SU-DHL-6 (cell line): ENCODE data around the gene ELMO3.

Source experiments
- H2AFZ ChIP-seq: fragments of 200-600 bp; sonication (generic); 2 replicates; pipeline ENCODE4 v1.6.1; 2014; ENCODE audit warnings: low read depth, mild to moderate bottlenecking, moderate library complexity, mixed read lengths, antibody characterized with exemption, low read length; ENCODE audit not compliant: severe bottlenecking
- H3F3A ChIP-seq: fragments of 200-600 bp; shearing (Covaris generic); 2 replicates; pipeline ENCODE4 v1.6.0; 2016; ENCODE audit warnings: antibody characterized with exemption, mild to moderate bottlenecking; ENCODE audit not compliant: insufficient read depth
- H3K27ac ChIP-seq: fragments of 200-600 bp; sonication (generic); 2 replicates; pipeline ENCODE4 v1.5.1; 2016; ENCODE audit warnings: low read depth, mild to moderate bottlenecking, low read length, moderate library complexity, mixed read lengths
- H3K27me3 ChIP-seq: fragments of 200-600 bp; sonication (generic), shearing (Covaris generic); 2 replicates; pipeline ENCODE4 v1.6.0; 2014; ENCODE audit warnings: mild to moderate bottlenecking, low read length
- H3K36me3 ChIP-seq: fragments of 200-600 bp; sonication (generic); 2 replicates; pipeline ENCODE4 v1.6.1; 2014; ENCODE audit warnings: mild to moderate bottlenecking, low read length, mixed read lengths
- H3K4me2 ChIP-seq: fragments of 300-600, 200-600 bp; shearing (Covaris generic), sonication (generic); 2 replicates; pipeline ENCODE4 v1.6.0; 2014; ENCODE audit warnings: low read length, low read depth, mild to moderate bottlenecking; ENCODE audit not compliant: poor library complexity, severe bottlenecking
- H3K4me3 ChIP-seq: fragments of 200-600 bp; sonication (generic); 2 replicates; pipeline ENCODE4 v1.5.1; 2014; ENCODE audit warnings: antibody characterized with exemption, low read length, mild to moderate bottlenecking, mixed read lengths; ENCODE audit not compliant: insufficient read depth, poor library complexity, severe bottlenecking
- H3K79me2 ChIP-seq: fragments of 200-600 bp; sonication (generic); 2 replicates; pipeline ENCODE4 v1.6.1; 2014; ENCODE audit warnings: mild to moderate bottlenecking, low read length, moderate library complexity; ENCODE audit not compliant: insufficient read depth
- H3K9ac ChIP-seq: fragments of 200-600 bp; sonication (generic); 2 replicates; pipeline ENCODE4 v1.7.0; 2014; ENCODE audit warnings: mild to moderate bottlenecking, low read length
- H3K9me2 ChIP-seq: fragments of 200-600 bp; sonication (generic); replicated peaks from 2 replicates; pipeline ENCODE4 v1.6.1; 2014; ENCODE audit warnings: low read length; ENCODE audit not compliant: insufficient read depth
- H3K9me3 ChIP-seq: fragments of 200-600 bp; sonication (generic); 2 replicates; pipeline ENCODE4 v1.6.1; 2014; ENCODE audit warnings: low read length, mixed read lengths; ENCODE audit not compliant: insufficient read depth
- H4K20me1 ChIP-seq: fragments of 200-600 bp; sonication (generic); 2 replicates; pipeline ENCODE4 v1.6.1; 2014; ENCODE audit warnings: low read depth, mild to moderate bottlenecking, antibody characterized with exemption, low read length, moderate library complexity, mixed read lengths
- CTCF ChIP-seq: fragments of 200-600 bp; sonication (generic); IDR thresholded peaks from one replicate; pipeline ENCODE4 v1.5.1; 2017; ENCODE audit warnings: antibody characterized with exemption, mild to moderate bottlenecking, low read length, moderate library complexity; ENCODE audit not compliant: insufficient read depth, poor library complexity, severe bottlenecking
- EZH2phosphoT487 ChIP-seq: fragments of 200-600 bp; sonication (generic), shearing (Covaris generic); conservative IDR thresholded peaks from 2 replicates; pipeline ENCODE4 v1.6.1; 2018; ENCODE audit warnings: mild to moderate bottlenecking, antibody characterized with exemption, low read length, moderate library complexity, mixed read lengths

Gene ELMO3

GRCh38 chr16:67211674-67212073 is 12.7 kb downstream of the ELMO3 start:
- Histone ChIP-seq H3K9ac (no peak overlapping the region), H3K27ac (no peak overlapping the region), H3K36me3 (no peaks in the 10 kb centered on the region), H3K4me2 (no peak overlapping the region), H3K4me3 (no peak overlapping the region), H3K27me3 (no peaks in the 10 kb centered on the region), H4K20me1 (no peaks in the 10 kb centered on the region), H3K9me2 (no peaks in the 10 kb centered on the region), H3K9me3 (no peaks in the 10 kb centered on the region), H2AFZ (no peak overlapping the region), H3F3A (no peaks in the 10 kb centered on the region), H3K79me2 (no peaks in the 10 kb centered on the region)
- TF ChIP-seq EZH2phosphoT487 = no peak
- no peak for TF ChIP-seq CTCF

- no peak overlapping the region for H2AFZ ChIP-seq
- H3K9me2 ChIP-seq = no peaks in the 10 kb centered on the region
- no peaks in the 10 kb centered on the region for H3K27me3 ChIP-seq
- no peaks in the 10 kb centered on the region for H3K36me3 ChIP-seq
- H4K20me1 ChIP-seq = no peaks in the 10 kb centered on the region
- H3K27ac ChIP-seq = no peak overlapping the region
- no peaks in the 10 kb centered on the region for H3K9me3 ChIP-seq
- TF ChIP-seq EZH2phosphoT487 (no peak), CTCF (no peak)
- H3F3A ChIP-seq = no peaks in the 10 kb centered on the region
- no peak overlapping the region for H3K4me2 ChIP-seq
- H3K4me3 ChIP-seq = no peak overlapping the region
- no peak overlapping the region for H3K9ac ChIP-seq
- no peaks in the 10 kb centered on the region for H3K79me2 ChIP-seq
Observed at GRCh38 chr16:67212766-67213165, 13.8 kb downstream of the ELMO3 start.

- Histone ChIP-seq H3K79me2 (no peaks in the 10 kb centered on the region), H3K9ac (no peak overlapping the region), H2AFZ (no peak overlapping the region), H3K4me3 (no peak overlapping the region), H4K20me1 (no peaks in the 10 kb centered on the region), H3K9me2 (no peaks in the 10 kb centered on the region), H3K4me2 (no peak overlapping the region), H3K27me3 (no peaks in the 10 kb centered on the region), H3F3A (no peaks in the 10 kb centered on the region), H3K9me3 (no peaks in the 10 kb centered on the region), H3K27ac (no peak overlapping the region), H3K36me3 (no peaks in the 10 kb centered on the region)
- TF ChIP-seq CTCF = no peak
- no peak for TF ChIP-seq EZH2phosphoT487
Observed at GRCh38 chr16:67213197-67214019, 14.5 kb downstream of the ELMO3 start.
